GM12878 (cell line): ENCODE results near the gene GOLPH3. TPM values are rescaled to one million over a fixed set of nuclear protein-coding genes. Genes with fewer than 3 reads are reported as not detected.

ENCODE experiments used
- ATAC-seq: fragments of 200-7000 bp; cut with Tn5 transposase; 3 replicates; pipeline ENCODE4 v1.9.1; 2020; ENCODE audit warnings: mild to moderate bottlenecking, moderate library complexity
- BruUV-seq: library from RNA; stranded (reverse); fragments of 400-500 nt; replicated peaks from 2 replicates; lab custom pipeline; 2021; lab: Mats Ljungman, UMichigan
- CTCF ChIA-PET: fragments of 300-600 bp; sonication (Branson Sonifier 250); formaldehyde crosslinking; extraction: SDS; loops from one replicate; lab custom pipeline; 2021; ENCODE audit warnings: inconsistent platforms; lab: Yijun Ruan, JAX
- POLR2A ChIA-PET: fragments of 350-600 bp; formaldehyde crosslinking; extraction: SDS; loops from one replicate; lab custom pipeline; 2021; ENCODE audit warnings: inconsistent platforms; lab: Charles Lee
- RAD21 ChIA-PET: fragments of 300-600 bp; sonication (Branson Sonifier 250); formaldehyde crosslinking; loops from one replicate; lab custom pipeline; 2023; ENCODE audit warnings: antibody characterized with exemption; ENCODE audit not compliant: unreplicated experiment; lab: Charles Lee
- SMC1A ChIA-PET: fragments of 300-600 bp; sonication (Branson Sonifier 250); formaldehyde crosslinking; loops from one replicate; lab custom pipeline; 2023; ENCODE audit not compliant: unreplicated experiment, uncharacterized antibody; lab: Charles Lee
- DNase-seq: peaks from one replicate; pipeline ENCODE4 v3.0.0-alpha.2; 2011; ENCODE audit warnings: low read depth, low spot score
- FAIRE-seq: peaks from 3 replicates; lab custom pipeline; 2011; peaks lifted over from hg19 to GRCh38; lab: Jason Lieb, UNC
- H2AFZ ChIP-seq: 2 replicates; pipeline ENCODE4 v1.6.0; 2011; ENCODE audit warnings: low read depth, low read length, control low read depth; ENCODE audit not compliant: control insufficient read depth
- H3K27ac ChIP-seq: 2 replicates; pipeline ENCODE4 v1.5.1; 2011; ENCODE audit warnings: control low read depth; ENCODE audit not compliant: control insufficient read depth, insufficient read depth
- H3K27me3 ChIP-seq, 2 experiments: replicated peaks in 1 of 2; 2 replicates each; pipeline versions ENCODE4 v1.6.0 to v1.6.1; 2011; ENCODE audit warnings: low read length in 1 of 2; ENCODE audit not compliant: control insufficient read depth in 2 of 2, insufficient read depth in 2 of 2
- H3K36me3 ChIP-seq, 2 experiments: 2 replicates each; pipeline ENCODE4 v1.5.1; 2011; ENCODE audit warnings: low read length in 1 of 2; ENCODE audit not compliant: control insufficient read depth in 2 of 2, insufficient read depth in 2 of 2
- H3K4me1 ChIP-seq: 2 replicates; pipeline ENCODE4 v1.6.1; 2011; ENCODE audit warnings: mild to moderate bottlenecking, low read length, moderate library complexity, mixed read lengths; ENCODE audit not compliant: control insufficient read depth, insufficient read depth
- H3K4me2 ChIP-seq: 2 replicates; pipeline ENCODE4 v1.6.0; 2011; ENCODE audit warnings: control low read depth; ENCODE audit not compliant: control insufficient read depth, insufficient read depth
- H3K4me3 ChIP-seq: fragments of 200-600 bp; sonication (generic); 2 replicates; pipeline ENCODE4 v1.5.1; 2016
- H3K79me2 ChIP-seq: 2 replicates; pipeline ENCODE4 v1.6.0; 2011; ENCODE audit warnings: low read length; ENCODE audit not compliant: control insufficient read depth, insufficient read depth
- H3K9ac ChIP-seq: 2 replicates; pipeline ENCODE4 v1.8.0; 2011; ENCODE audit warnings: low read length, control low read depth, mixed read lengths; ENCODE audit not compliant: control insufficient read depth, insufficient read depth
- H3K9me3 ChIP-seq: replicated peaks from 3 replicates; pipeline ENCODE4 v1.5.1; 2011; ENCODE audit warnings: mild to moderate bottlenecking, low read length; ENCODE audit not compliant: control insufficient read depth, insufficient read depth
- H4K20me1 ChIP-seq: 2 replicates; pipeline ENCODE4 v1.6.0; 2011; ENCODE audit not compliant: control insufficient read depth, insufficient read depth
- ASH2L ChIP-seq: fragments of 300-600, 200-600 bp; sonication (generic); IDR thresholded peaks from 2 replicates; pipeline ENCODE4 v1.6.1; 2017; ENCODE audit warnings: low read depth, mild to moderate bottlenecking, borderline replicate concordance
- CBX3 ChIP-seq: fragments of 200-600 bp; sonication (generic); IDR thresholded peaks from 2 replicates; pipeline ENCODE4 v1.6.1; 2016; ENCODE audit warnings: low read depth, borderline replicate concordance
- MTA2 ChIP-seq: fragments of 450-650 bp; IDR thresholded peaks from 2 replicates; pipeline ENCODE4 v1.6.1; 2016; ENCODE audit warnings: low read depth, mild to moderate bottlenecking, moderate library complexity
- NFYB ChIP-seq: IDR thresholded peaks from 2 replicates; pipeline ENCODE4 v1.6.1; 2011; ENCODE audit warnings: low read depth, mild to moderate bottlenecking, low read length, improper control_type of control experiment, moderate library complexity; ENCODE audit not compliant: insufficient read depth
- POLR2A ChIP-seq: IDR thresholded peaks from 2 replicates; pipeline ENCODE4 v1.6.1; 2011; ENCODE audit warnings: low read depth, mild to moderate bottlenecking, low read length
- ZNF384 ChIP-seq: IDR thresholded peaks from 2 replicates; pipeline ENCODE4 v1.6.1; 2012; ENCODE audit warnings: low read depth, mild to moderate bottlenecking, low read length, improper control_type of control experiment, borderline replicate concordance
- WGBS: methylation state at CpG from one replicate; pipeline ENCODE4 v1.1.6; 2016; ENCODE audit warnings: low lambda C conversion rate; ENCODE audit not compliant: insufficient replicate concordance, insufficient coverage; ENCODE audit errors: missing lambda C conversion rate; 5-methylcytosine and 5-hydroxymethylcytosine counted together
- in situ Hi-C: fragments of 300-500 bp; cut with MboI; formaldehyde crosslinking; loops from 9 replicates; pipeline ENCODE4 v1.14.3; 2018; ENCODE audit warnings: mixed read lengths
- intact Hi-C: fragments of 100-400 bp; cut with micrococcal nuclease; formaldehyde crosslinking; loops from one replicate; pipeline ENCODE4 v1.14.2; 2022; ENCODE audit not compliant: unreplicated experiment
- polyA plus RNA-seq, 11 experiments: library from polyadenylated mRNA; depleted of rRNA in 4 of 11; unstranded in 6 of 11; stranded (reverse) in 5 of 11; fragments of >200 nt; fragmentation: Nextera tagmentation in 4 of 11; fragmentation: Illumina TruSeq in 1 of 11; extraction: Ambion mirVana in 4 of 11; extraction: Trizol in 1 of 11; gene quantifications; 1 replicate in 1 of 11; 2 replicates in 10 of 11; pipeline versions ENCODE4 v1.2.1 to v1.2.3, GENCODE V29; 2011 to 2016; ENCODE audit warnings: inconsistent platforms in 2 of 11, missing spikeins in 2 of 11, low read depth in 1 of 11
- total RNA-seq, 4 experiments: library from RNA; depleted of rRNA in 3 of 4; stranded (reverse); fragments of >200 nt in 3 of 4; fragmentation: Illumina TruSeq in 1 of 4; extraction: Trizol in 1 of 4; gene quantifications; 2 replicates each; pipeline versions ENCODE4 v1.2.1 to v1.2.3, GENCODE V29; 2013 to 2021
- TF ChIP-seq, protein P1 (sequence below): fragments of 450-650 bp; IDR thresholded peaks from 2 replicates; pipeline ENCODE4 v1.6.1; 2016; ENCODE audit warnings: mild to moderate bottlenecking, moderate library complexity, borderline replicate concordance
- TF ChIP-seq, protein P2 (sequence below): IDR thresholded peaks from 2 replicates; pipeline ENCODE4 v1.6.1; 2011; ENCODE audit warnings: borderline replicate concordance, low read depth, mild to moderate bottlenecking, moderate library complexity, low read length; ENCODE audit not compliant: insufficient read depth, poor library complexity, severe bottlenecking
- TF ChIP-seq, protein P3 (sequence below): fragments of 450-650 bp; IDR thresholded peaks from 2 replicates; pipeline ENCODE4 v1.6.1; 2018; ENCODE audit warnings: mild to moderate bottlenecking, low read depth, moderate library complexity; ENCODE audit not compliant: partially characterized antibody

Gene GOLPH3
- total and polyA plus RNA-seq, 10 of the 15 experiments (the other 5 are each of a cell fraction or from before 2014, with no cell fraction given), result 14.0 to 79.7 (median 43.2) TPM

DNA sequence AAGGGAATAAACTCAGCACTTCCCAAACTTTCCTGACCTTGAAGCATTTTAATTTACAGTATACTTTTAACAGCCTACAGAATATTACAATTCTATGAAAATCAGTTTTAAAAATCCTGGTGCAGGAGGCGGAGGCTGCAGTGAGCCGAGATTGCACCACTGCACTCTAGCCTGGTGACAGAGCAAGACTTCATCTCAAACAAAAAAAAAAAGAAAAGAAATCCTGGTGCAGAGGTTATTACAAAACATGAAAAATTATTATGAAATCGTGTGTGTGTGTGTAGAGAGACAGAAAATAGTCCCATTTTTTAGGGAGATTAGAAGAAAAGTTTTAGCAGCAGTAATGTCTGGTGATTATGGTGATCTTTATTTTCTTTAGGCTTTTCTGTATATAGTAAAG, 26.9 kb downstream of the GOLPH3 start (continued):
- TF ChIP-seq, protein P1, sequence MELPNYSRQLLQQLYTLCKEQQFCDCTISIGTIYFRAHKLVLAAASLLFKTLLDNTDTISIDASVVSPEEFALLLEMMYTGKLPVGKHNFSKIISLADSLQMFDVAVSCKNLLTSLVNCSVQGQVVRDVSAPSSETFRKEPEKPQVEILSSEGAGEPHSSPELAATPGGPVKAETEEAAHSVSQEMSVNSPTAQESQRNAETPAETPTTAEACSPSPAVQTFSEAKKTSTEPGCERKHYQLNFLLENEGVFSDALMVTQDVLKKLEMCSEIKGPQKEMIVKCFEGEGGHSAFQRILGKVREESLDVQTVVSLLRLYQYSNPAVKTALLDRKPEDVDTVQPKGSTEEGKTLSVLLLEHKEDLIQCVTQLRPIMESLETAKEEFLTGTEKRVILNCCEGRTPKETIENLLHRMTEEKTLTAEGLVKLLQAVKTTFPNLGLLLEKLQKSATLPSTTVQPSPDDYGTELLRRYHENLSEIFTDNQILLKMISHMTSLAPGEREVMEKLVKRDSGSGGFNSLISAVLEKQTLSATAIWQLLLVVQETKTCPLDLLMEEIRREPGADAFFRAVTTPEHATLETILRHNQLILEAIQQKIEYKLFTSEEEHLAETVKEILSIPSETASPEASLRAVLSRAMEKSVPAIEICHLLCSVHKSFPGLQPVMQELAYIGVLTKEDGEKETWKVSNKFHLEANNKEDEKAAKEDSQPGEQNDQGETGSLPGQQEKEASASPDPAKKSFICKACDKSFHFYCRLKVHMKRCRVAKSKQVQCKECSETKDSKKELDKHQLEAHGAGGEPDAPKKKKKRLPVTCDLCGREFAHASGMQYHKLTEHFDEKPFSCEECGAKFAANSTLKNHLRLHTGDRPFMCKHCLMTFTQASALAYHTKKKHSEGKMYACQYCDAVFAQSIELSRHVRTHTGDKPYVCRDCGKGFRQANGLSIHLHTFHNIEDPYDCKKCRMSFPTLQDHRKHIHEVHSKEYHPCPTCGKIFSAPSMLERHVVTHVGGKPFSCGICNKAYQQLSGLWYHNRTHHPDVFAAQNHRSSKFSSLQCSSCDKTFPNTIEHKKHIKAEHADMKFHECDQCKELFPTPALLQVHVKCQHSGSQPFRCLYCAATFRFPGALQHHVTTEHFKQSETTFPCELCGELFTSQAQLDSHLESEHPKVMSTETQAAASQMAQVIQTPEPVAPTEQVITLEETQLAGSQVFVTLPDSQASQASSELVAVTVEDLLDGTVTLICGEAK, result no peak
- TF ChIP-seq NFYB (no peak), MTA2 (no peak), ASH2L (no peak), CBX3 (no peak)

DNA sequence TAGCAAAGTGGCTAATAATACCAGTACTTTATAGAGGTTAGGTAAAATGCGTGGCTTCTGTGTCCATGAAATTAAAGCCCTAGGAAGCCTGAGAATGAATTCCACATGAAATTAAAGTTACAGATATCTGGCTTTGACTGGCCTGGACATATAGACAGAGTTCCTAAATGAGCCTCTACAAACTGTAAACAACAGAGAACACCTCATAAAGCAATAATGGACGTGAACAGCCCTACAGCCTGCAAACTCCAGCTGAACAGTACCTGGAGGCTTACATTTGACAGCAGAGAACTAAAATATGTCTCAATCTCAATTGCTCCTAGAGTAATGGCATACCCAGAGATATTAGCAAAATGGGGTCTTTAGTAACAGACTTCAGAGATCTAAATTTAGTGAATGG, 28.7 kb downstream of the GOLPH3 start:
- H3K27ac ChIP-seq, result no peak overlapping the region
- H3K4me1 ChIP-seq, result no peaks in the 10 kb centered on the region
- in situ Hi-C loops, result no loop called here
- peaks cover 63% of the 10 kb centered on the region for H3K79me2 ChIP-seq
- no peak overlapping the region for H3K4me2 ChIP-seq
- no peaks in the 10 kb centered on the region for H4K20me1 ChIP-seq
- H3K9me3 ChIP-seq, result no peaks in the 10 kb centered on the region
- no peak overlapping the region for H3K9ac ChIP-seq
- H3K27me3 ChIP-seq, result no peaks in the 10 kb centered on the region
- ChIA-PET RAD21 (no interaction called here), POLR2A (no interaction called here), CTCF (interaction anchor here (1.8 kb wide), 1 partner anchor 14 kb away, joined by 5 read pairs; no protein-coding TSS in a partner anchor), SMC1A (interaction anchor here (1.3 kb wide), 2 partner anchors 10 to 28 kb away, joined by 3 read pairs; partner anchors contain the start of gene GOLPH3)
- WGBS, result 52% methylated on average over 2 of the region's 2 CpGs
- no peak overlapping the region for H2AFZ ChIP-seq
- FAIRE-seq (no peak), ATAC-seq (no peak), DNase-seq (no peak)
- H3K36me3 ChIP-seq, result peaks cover 0 to 4% of the 10 kb centered on the region in 2 experiments; a peak in 3 of 4 replicates
- no TSS peak for BruUV-seq
- H3K4me3 ChIP-seq, result no peak overlapping the region
- intact Hi-C loops, result no loop called here
- TF ChIP-seq ZNF384 (no peak), POLR2A (no peak)
- TF ChIP-seq, protein P2, sequence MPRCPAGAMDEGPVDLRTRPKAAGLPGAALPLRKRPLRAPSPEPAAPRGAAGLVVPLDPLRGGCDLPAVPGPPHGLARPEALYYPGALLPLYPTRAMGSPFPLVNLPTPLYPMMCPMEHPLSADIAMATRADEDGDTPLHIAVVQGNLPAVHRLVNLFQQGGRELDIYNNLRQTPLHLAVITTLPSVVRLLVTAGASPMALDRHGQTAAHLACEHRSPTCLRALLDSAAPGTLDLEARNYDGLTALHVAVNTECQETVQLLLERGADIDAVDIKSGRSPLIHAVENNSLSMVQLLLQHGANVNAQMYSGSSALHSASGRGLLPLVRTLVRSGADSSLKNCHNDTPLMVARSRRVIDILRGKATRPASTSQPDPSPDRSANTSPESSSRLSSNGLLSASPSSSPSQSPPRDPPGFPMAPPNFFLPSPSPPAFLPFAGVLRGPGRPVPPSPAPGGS, result no peak
- TF ChIP-seq, protein P1, result no peak
- TF ChIP-seq, protein P3, sequence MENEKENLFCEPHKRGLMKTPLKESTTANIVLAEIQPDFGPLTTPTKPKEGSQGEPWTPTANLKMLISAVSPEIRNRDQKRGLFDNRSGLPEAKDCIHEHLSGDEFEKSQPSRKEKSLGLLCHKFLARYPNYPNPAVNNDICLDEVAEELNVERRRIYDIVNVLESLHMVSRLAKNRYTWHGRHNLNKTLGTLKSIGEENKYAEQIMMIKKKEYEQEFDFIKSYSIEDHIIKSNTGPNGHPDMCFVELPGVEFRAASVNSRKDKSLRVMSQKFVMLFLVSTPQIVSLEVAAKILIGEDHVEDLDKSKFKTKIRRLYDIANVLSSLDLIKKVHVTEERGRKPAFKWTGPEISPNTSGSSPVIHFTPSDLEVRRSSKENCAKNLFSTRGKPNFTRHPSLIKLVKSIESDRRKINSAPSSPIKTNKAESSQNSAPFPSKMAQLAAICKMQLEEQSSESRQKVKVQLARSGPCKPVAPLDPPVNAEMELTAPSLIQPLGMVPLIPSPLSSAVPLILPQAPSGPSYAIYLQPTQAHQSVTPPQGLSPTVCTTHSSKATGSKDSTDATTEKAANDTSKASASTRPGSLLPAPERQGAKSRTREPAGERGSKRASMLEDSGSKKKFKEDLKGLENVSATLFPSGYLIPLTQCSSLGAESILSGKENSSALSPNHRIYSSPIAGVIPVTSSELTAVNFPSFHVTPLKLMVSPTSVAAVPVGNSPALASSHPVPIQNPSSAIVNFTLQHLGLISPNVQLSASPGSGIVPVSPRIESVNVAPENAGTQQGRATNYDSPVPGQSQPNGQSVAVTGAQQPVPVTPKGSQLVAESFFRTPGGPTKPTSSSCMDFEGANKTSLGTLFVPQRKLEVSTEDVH, result no peak
